NB4 (cell line): ENCODE results near the gene CXCL17.

Experiments used
- DNase-seq: peaks from one replicate; pipeline ENCODE4 v3.0.0; 2010; ENCODE audit warnings: low read depth
- H3K4me3 ChIP-seq: one replicate; pipeline ENCODE4 v1.5.1; 2011; ENCODE audit warnings: mild to moderate bottlenecking, low read depth, low read length, moderate library complexity
- MAX ChIP-seq: IDR thresholded peaks from 2 replicates; pipeline ENCODE4 v1.6.1; 2011; ENCODE audit warnings: low read depth, low read length
- MYC ChIP-seq: IDR thresholded peaks from 2 replicates; pipeline ENCODE4 v1.6.1; 2011; ENCODE audit warnings: low read depth, low read length
- POLR2A ChIP-seq: IDR thresholded peaks from 2 replicates; pipeline ENCODE4 v1.6.1; 2011; ENCODE audit warnings: mild to moderate bottlenecking; ENCODE audit not compliant: insufficient read length; ENCODE audit errors: extremely low read depth
- TF ChIP-seq, protein P1 (sequence below): IDR thresholded peaks from one replicate; pipeline ENCODE4 v1.5.1; 2012; ENCODE audit warnings: low read depth, low read length

The CXCL17 gene

GRCh38 chr19:42409477-42409876 lies 33.3 kb downstream of the CXCL17 start:
- no peak for TF ChIP-seq POLR2A
- TF ChIP-seq MYC = no peak
- TF ChIP-seq MAX = no peak
- TF ChIP-seq, protein P1, sequence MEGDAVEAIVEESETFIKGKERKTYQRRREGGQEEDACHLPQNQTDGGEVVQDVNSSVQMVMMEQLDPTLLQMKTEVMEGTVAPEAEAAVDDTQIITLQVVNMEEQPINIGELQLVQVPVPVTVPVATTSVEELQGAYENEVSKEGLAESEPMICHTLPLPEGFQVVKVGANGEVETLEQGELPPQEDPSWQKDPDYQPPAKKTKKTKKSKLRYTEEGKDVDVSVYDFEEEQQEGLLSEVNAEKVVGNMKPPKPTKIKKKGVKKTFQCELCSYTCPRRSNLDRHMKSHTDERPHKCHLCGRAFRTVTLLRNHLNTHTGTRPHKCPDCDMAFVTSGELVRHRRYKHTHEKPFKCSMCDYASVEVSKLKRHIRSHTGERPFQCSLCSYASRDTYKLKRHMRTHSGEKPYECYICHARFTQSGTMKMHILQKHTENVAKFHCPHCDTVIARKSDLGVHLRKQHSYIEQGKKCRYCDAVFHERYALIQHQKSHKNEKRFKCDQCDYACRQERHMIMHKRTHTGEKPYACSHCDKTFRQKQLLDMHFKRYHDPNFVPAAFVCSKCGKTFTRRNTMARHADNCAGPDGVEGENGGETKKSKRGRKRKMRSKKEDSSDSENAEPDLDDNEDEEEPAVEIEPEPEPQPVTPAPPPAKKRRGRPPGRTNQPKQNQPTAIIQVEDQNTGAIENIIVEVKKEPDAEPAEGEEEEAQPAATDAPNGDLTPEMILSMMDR = no peak
- DNase-seq = no peak
- no peak overlapping the region for H3K4me3 ChIP-seq

DNA sequence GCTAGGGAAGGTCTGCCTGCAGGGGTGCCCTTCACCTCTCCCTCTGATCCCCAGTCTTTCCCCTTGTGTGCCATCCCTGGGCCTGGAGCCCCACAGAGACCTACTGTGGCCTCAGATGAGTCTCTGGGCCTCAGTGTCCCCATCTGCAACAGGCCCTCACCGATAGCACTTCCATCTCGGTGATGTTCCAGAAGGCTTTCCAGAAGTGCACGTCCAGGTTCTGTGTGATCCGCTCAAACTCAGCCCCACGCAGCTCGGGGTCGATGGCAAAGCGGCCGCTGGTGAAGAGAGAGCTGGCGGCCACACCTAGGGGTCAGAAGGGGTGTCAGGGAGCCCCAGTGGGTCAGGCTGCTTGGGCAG lies 35.0 kb downstream of the CXCL17 start:
- DNase-seq = no peak
- H3K4me3 ChIP-seq = no peak overlapping the region
- TF ChIP-seq MYC (no peak), POLR2A (no peak)
- TF ChIP-seq, protein P1 = no peak

GRCh38 chr19:42407085-42407815 lies 35.5 kb downstream of the CXCL17 start:
- no peak overlapping the region for H3K4me3 ChIP-seq
- TF ChIP-seq, protein P1 = no peak
- no peak for TF ChIP-seq POLR2A
- no peak for TF ChIP-seq MAX
- TF ChIP-seq MYC = no peak
- DNase-seq = no peak

DNA sequence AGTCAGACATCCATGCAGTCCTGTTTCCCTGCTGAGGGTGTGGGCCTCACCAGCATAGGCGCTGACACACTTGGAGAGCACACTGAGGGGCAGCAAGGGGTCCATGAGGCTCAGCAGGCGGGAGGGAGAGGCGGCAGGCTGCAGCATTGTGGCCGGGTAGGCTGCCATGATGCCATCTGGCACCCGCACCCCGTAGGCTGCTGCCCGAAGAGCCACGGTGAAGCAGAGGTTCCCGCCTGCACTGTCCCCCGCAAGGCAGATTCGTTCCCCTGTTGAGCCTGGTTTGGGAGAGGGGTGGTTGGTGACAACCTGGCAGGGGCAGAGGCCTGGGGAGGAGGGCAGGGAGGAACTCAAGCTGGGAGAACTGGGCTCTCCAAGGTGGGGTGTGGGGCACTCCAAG lies 36.6 kb downstream of the CXCL17 start:
- H3K4me3 ChIP-seq = no peak overlapping the region
- TF ChIP-seq MAX (no peak), POLR2A (no peak), MYC (no peak)
- TF ChIP-seq, protein P1 = no peak
- DNase-seq = no peak

DNA sequence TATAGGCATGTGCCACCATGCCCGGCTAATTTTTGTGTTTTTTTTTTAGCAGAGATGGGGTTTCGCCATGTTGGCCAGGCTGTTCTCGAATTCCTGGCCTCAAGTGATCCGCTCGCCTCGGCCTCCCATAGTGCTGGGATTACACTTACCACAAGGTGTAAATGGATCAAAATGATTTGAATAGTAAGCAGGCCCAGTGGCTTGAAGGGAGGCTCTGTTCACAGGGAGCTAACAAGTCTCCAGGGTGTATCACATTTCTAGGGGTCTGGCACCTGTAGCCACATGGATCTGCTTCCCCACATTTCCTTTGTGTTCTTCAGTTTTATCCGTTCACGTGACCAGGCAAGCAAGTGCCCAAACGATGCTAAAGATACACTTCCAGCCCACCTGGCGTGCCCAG lies 39.2 kb downstream of the CXCL17 start:
- TF ChIP-seq, protein P1 = no peak
- no peak for TF ChIP-seq POLR2A
- no peak for TF ChIP-seq MYC
- TF ChIP-seq MAX = no peak
- H3K4me3 ChIP-seq = no peak overlapping the region
- DNase-seq = no peak
